GM12878 (cell line): ENCODE results near the gene GNAT1. TPM values are rescaled to one million over a fixed set of nuclear protein-coding genes. Genes with fewer than 3 reads are reported as not detected.

Experiments
- ATAC-seq: fragments of 200-7000 bp; cut with Tn5 transposase; 3 replicates; pipeline ENCODE4 v1.9.1; 2020; ENCODE audit warnings: mild to moderate bottlenecking, moderate library complexity
- BruUV-seq: library from RNA; stranded (reverse); fragments of 400-500 nt; replicated peaks from 2 replicates; lab custom pipeline; 2021; lab: Mats Ljungman, UMichigan
- CTCF ChIA-PET: fragments of 300-600 bp; sonication (Branson Sonifier 250); formaldehyde crosslinking; extraction: SDS; loops from one replicate; lab custom pipeline; 2021; ENCODE audit warnings: inconsistent platforms; lab: Yijun Ruan, JAX
- POLR2A ChIA-PET: fragments of 350-600 bp; formaldehyde crosslinking; extraction: SDS; loops from one replicate; lab custom pipeline; 2021; ENCODE audit warnings: inconsistent platforms; lab: Charles Lee
- RAD21 ChIA-PET: fragments of 300-600 bp; sonication (Branson Sonifier 250); formaldehyde crosslinking; loops from one replicate; lab custom pipeline; 2023; ENCODE audit warnings: antibody characterized with exemption; ENCODE audit not compliant: unreplicated experiment; lab: Charles Lee
- SMC1A ChIA-PET: fragments of 300-600 bp; sonication (Branson Sonifier 250); formaldehyde crosslinking; loops from one replicate; lab custom pipeline; 2023; ENCODE audit not compliant: unreplicated experiment, uncharacterized antibody; lab: Charles Lee
- DNase-seq: peaks from one replicate; pipeline ENCODE4 v3.0.0-alpha.2; 2011; ENCODE audit warnings: low read depth, low spot score
- FAIRE-seq: peaks from 3 replicates; lab custom pipeline; 2011; peaks lifted over from hg19 to GRCh38; lab: Jason Lieb, UNC
- H2AFZ ChIP-seq: 2 replicates; pipeline ENCODE4 v1.6.0; 2011; ENCODE audit warnings: low read depth, low read length, control low read depth; ENCODE audit not compliant: control insufficient read depth
- H3K27ac ChIP-seq: 2 replicates; pipeline ENCODE4 v1.5.1; 2011; ENCODE audit warnings: control low read depth; ENCODE audit not compliant: control insufficient read depth, insufficient read depth
- H3K27me3 ChIP-seq, 2 experiments: replicated peaks in 1 of 2; 2 replicates each; pipeline versions ENCODE4 v1.6.0 to v1.6.1; 2011; ENCODE audit warnings: low read length in 1 of 2; ENCODE audit not compliant: control insufficient read depth in 2 of 2, insufficient read depth in 2 of 2
- H3K36me3 ChIP-seq, 2 experiments: 2 replicates each; pipeline ENCODE4 v1.5.1; 2011; ENCODE audit warnings: low read length in 1 of 2; ENCODE audit not compliant: control insufficient read depth in 2 of 2, insufficient read depth in 2 of 2
- H3K4me1 ChIP-seq: 2 replicates; pipeline ENCODE4 v1.6.1; 2011; ENCODE audit warnings: mild to moderate bottlenecking, low read length, moderate library complexity, mixed read lengths; ENCODE audit not compliant: control insufficient read depth, insufficient read depth
- H3K4me2 ChIP-seq: 2 replicates; pipeline ENCODE4 v1.6.0; 2011; ENCODE audit warnings: control low read depth; ENCODE audit not compliant: control insufficient read depth, insufficient read depth
- H3K4me3 ChIP-seq: fragments of 200-600 bp; sonication (generic); 2 replicates; pipeline ENCODE4 v1.5.1; 2016
- H3K79me2 ChIP-seq: 2 replicates; pipeline ENCODE4 v1.6.0; 2011; ENCODE audit warnings: low read length; ENCODE audit not compliant: control insufficient read depth, insufficient read depth
- H3K9ac ChIP-seq: 2 replicates; pipeline ENCODE4 v1.8.0; 2011; ENCODE audit warnings: low read length, control low read depth, mixed read lengths; ENCODE audit not compliant: control insufficient read depth, insufficient read depth
- H3K9me3 ChIP-seq: replicated peaks from 3 replicates; pipeline ENCODE4 v1.5.1; 2011; ENCODE audit warnings: mild to moderate bottlenecking, low read length; ENCODE audit not compliant: control insufficient read depth, insufficient read depth
- H4K20me1 ChIP-seq: 2 replicates; pipeline ENCODE4 v1.6.0; 2011; ENCODE audit not compliant: control insufficient read depth, insufficient read depth
- ASH2L ChIP-seq: fragments of 300-600, 200-600 bp; sonication (generic); IDR thresholded peaks from 2 replicates; pipeline ENCODE4 v1.6.1; 2017; ENCODE audit warnings: low read depth, mild to moderate bottlenecking, borderline replicate concordance
- BCL11A ChIP-seq: IDR thresholded peaks from 2 replicates; pipeline ENCODE4 v1.6.1; 2011; ENCODE audit warnings: low read depth, low read length
- BMI1 ChIP-seq: fragments of 450-650 bp; IDR thresholded peaks from 2 replicates; pipeline ENCODE4 v1.6.1; 2016; ENCODE audit warnings: mild to moderate bottlenecking, moderate library complexity, borderline replicate concordance
- CREM ChIP-seq: IDR thresholded peaks from 2 replicates; pipeline ENCODE4 v1.6.1; 2014; ENCODE audit warnings: antibody characterized with exemption, low read depth
- EZH2 ChIP-seq: IDR thresholded peaks from 2 replicates; pipeline ENCODE4 v1.6.1; 2012; ENCODE audit warnings: low read depth, mild to moderate bottlenecking, control low read depth, inconsistent platforms, low read length, borderline replicate concordance; ENCODE audit not compliant: control insufficient read depth
- HDGF ChIP-seq: fragments of 450-650 bp; IDR thresholded peaks from 2 replicates; pipeline ENCODE4 v1.6.1; 2016; ENCODE audit warnings: antibody characterized with exemption
- IKZF1 ChIP-seq: fragments of 450-650 bp; conservative IDR thresholded peaks from 2 replicates; pipeline ENCODE4 v1.6.1; 2017; ENCODE audit warnings: antibody characterized with exemption, mild to moderate bottlenecking
- KAT2A ChIP-seq: conservative IDR thresholded peaks from 2 replicates; pipeline ENCODE4 v1.6.1; 2011; ENCODE audit warnings: low read depth, low read length; ENCODE audit not compliant: control insufficient read depth
- MYB ChIP-seq: fragments of 150-350 bp; IDR thresholded peaks from 2 replicates; pipeline ENCODE4 v1.6.1; 2014; ENCODE audit warnings: mild to moderate bottlenecking, low read depth, low read length, borderline replicate concordance
- PAX5 ChIP-seq: IDR thresholded peaks from 2 replicates; pipeline ENCODE4 v1.6.1; 2011; ENCODE audit warnings: low read depth, low read length, borderline replicate concordance
- POLR2AphosphoS5 ChIP-seq: IDR thresholded peaks from 2 replicates; pipeline ENCODE4 v1.6.1; 2011; ENCODE audit warnings: mild to moderate bottlenecking, low read length, inconsistent platforms
- RBBP5 ChIP-seq: fragments of 200-600 bp; sonication (generic); conservative IDR thresholded peaks from 2 replicates; pipeline ENCODE4 v1.6.1; 2016
- SMAD1 ChIP-seq: fragments of 450-650 bp; IDR thresholded peaks from 2 replicates; pipeline ENCODE4 v1.6.1; 2018; ENCODE audit warnings: mild to moderate bottlenecking, low read depth; ENCODE audit not compliant: partially characterized antibody
- SPI1 ChIP-seq: IDR thresholded peaks from 2 replicates; pipeline ENCODE4 v1.6.1; 2011; ENCODE audit warnings: low read depth, mild to moderate bottlenecking, low read length, moderate library complexity, borderline replicate concordance; ENCODE audit not compliant: insufficient read depth
- TBL1XR1 ChIP-seq: IDR thresholded peaks from 2 replicates; pipeline ENCODE4 v1.6.1; 2012; ENCODE audit warnings: low read depth, low read length, improper control_type of control experiment
- ZSCAN29 ChIP-seq: fragments of 450-650 bp; IDR thresholded peaks from 2 replicates; pipeline ENCODE4 v1.6.1; 2017; ENCODE audit warnings: mild to moderate bottlenecking, moderate library complexity
- ZZZ3 ChIP-seq: IDR thresholded peaks from 2 replicates; pipeline ENCODE4 v1.6.1; 2011; ENCODE audit warnings: low read depth; ENCODE audit not compliant: control insufficient read depth, insufficient read length
- WGBS: methylation state at CpG from one replicate; pipeline ENCODE4 v1.1.6; 2016; ENCODE audit warnings: low lambda C conversion rate; ENCODE audit not compliant: insufficient replicate concordance, insufficient coverage; ENCODE audit errors: missing lambda C conversion rate; 5-methylcytosine and 5-hydroxymethylcytosine counted together
- in situ Hi-C: fragments of 300-500 bp; cut with MboI; formaldehyde crosslinking; loops from 9 replicates; pipeline ENCODE4 v1.14.3; 2018; ENCODE audit warnings: mixed read lengths
- intact Hi-C: fragments of 100-400 bp; cut with micrococcal nuclease; formaldehyde crosslinking; loops from one replicate; pipeline ENCODE4 v1.14.2; 2022; ENCODE audit not compliant: unreplicated experiment
- polyA plus RNA-seq, 11 experiments: library from polyadenylated mRNA; depleted of rRNA in 4 of 11; unstranded in 6 of 11; stranded (reverse) in 5 of 11; fragments of >200 nt; fragmentation: Nextera tagmentation in 4 of 11; fragmentation: Illumina TruSeq in 1 of 11; extraction: Ambion mirVana in 4 of 11; extraction: Trizol in 1 of 11; gene quantifications; 1 replicate in 1 of 11; 2 replicates in 10 of 11; pipeline versions ENCODE4 v1.2.1 to v1.2.3, GENCODE V29; 2011 to 2016; ENCODE audit warnings: inconsistent platforms in 2 of 11, missing spikeins in 2 of 11, low read depth in 1 of 11
- total RNA-seq, 4 experiments: library from RNA; depleted of rRNA in 3 of 4; stranded (reverse); fragments of >200 nt in 3 of 4; fragmentation: Illumina TruSeq in 1 of 4; extraction: Trizol in 1 of 4; gene quantifications; 2 replicates each; pipeline versions ENCODE4 v1.2.1 to v1.2.3, GENCODE V29; 2013 to 2021
- TF ChIP-seq, protein P1 (sequence below): fragments of 450-650 bp; IDR thresholded peaks from 2 replicates; pipeline ENCODE4 v1.6.1; 2016; ENCODE audit warnings: mild to moderate bottlenecking
- TF ChIP-seq, protein P2 (sequence below): fragments of 450-650 bp; IDR thresholded peaks from 2 replicates; pipeline ENCODE4 v1.6.1; 2017; ENCODE audit warnings: borderline replicate concordance

Gene GNAT1
- total and polyA plus RNA-seq, 10 of the 15 experiments (the other 5 are each of a cell fraction or from before 2014, with no cell fraction given): not detected

DNA sequence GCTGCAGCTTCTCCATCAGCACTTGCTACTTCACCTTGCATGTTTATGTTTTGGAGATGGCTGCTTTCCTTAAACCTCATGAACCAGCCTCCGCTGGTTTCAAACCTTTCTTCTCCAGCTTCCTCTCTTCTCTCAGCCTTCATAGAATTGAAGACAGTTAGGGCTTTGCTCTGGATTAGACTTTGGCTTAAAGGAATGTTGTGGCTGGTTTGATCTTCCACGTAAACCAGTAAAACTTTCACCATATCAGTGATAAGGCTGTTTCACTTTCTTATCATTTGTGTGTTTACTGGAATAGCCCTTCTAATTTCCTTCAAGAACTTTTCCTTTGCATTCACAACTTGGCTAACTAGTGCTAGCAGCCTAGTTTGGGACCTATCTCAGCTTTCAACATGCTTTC is 11.7 kb upstream of the GNAT1 start:
- H3K27me3 ChIP-seq: no peaks in the 10 kb centered on the region
- H3K9ac ChIP-seq: no peak overlapping the region
- TF ChIP-seq POLR2AphosphoS5: no peak
- no peak for TF ChIP-seq SMAD1
- no peak for TF ChIP-seq ASH2L
- TF ChIP-seq PAX5: no peak
- TF ChIP-seq, protein P1, sequence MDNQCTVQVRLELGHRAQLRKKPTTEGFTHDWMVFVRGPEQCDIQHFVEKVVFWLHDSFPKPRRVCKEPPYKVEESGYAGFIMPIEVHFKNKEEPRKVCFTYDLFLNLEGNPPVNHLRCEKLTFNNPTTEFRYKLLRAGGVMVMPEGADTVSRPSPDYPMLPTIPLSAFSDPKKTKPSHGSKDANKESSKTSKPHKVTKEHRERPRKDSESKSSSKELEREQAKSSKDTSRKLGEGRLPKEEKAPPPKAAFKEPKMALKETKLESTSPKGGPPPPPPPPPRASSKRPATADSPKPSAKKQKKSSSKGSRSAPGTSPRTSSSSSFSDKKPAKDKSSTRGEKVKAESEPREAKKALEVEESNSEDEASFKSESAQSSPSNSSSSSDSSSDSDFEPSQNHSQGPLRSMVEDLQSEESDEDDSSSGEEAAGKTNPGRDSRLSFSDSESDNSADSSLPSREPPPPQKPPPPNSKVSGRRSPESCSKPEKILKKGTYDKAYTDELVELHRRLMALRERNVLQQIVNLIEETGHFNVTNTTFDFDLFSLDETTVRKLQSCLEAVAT: no peak
- no peak for TF ChIP-seq ZSCAN29
- no peak for TF ChIP-seq KAT2A
- no peak for TF ChIP-seq ZZZ3
- no peak for TF ChIP-seq BMI1
- TF ChIP-seq SPI1: no peak
- TF ChIP-seq, protein P2, sequence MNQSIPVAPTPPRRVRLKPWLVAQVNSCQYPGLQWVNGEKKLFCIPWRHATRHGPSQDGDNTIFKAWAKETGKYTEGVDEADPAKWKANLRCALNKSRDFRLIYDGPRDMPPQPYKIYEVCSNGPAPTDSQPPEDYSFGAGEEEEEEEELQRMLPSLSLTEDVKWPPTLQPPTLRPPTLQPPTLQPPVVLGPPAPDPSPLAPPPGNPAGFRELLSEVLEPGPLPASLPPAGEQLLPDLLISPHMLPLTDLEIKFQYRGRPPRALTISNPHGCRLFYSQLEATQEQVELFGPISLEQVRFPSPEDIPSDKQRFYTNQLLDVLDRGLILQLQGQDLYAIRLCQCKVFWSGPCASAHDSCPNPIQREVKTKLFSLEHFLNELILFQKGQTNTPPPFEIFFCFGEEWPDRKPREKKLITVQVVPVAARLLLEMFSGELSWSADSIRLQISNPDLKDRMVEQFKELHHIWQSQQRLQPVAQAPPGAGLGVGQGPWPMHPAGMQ: no peak
- no peak for TF ChIP-seq MYB
- no peak for TF ChIP-seq EZH2
- TF ChIP-seq CREM: no peak
- no peak for TF ChIP-seq TBL1XR1
- no peak for TF ChIP-seq BCL11A
- no peak for TF ChIP-seq RBBP5
- TF ChIP-seq HDGF: no peak
- TF ChIP-seq IKZF1: no peak
- TF ChIP-seq, all 136 proteins: peak for 0
- Histone ChIP-seq H3K4me1 (no peaks in the 10 kb centered on the region), H3K36me3 (no peaks in the 10 kb centered on the region), H3K4me3 (no peak overlapping the region), H2AFZ (no peak overlapping the region), H3K27ac (no peak overlapping the region), H3K4me2 (no peak overlapping the region), H4K20me1 (no peaks in the 10 kb centered on the region), H3K9me3 (no peaks in the 10 kb centered on the region), H3K79me2 (no peaks in the 10 kb centered on the region)
- intact Hi-C loops: no loop called here
- CTCF ChIA-PET: interaction anchor here (1.1 to 1.4 kb wide), 3 partner anchors 12 to 59 kb away, joined by 3 to 5 read pairs (median 4); partner anchors contain the start of gene GNAT1
- no peak for FAIRE-seq
- BruUV-seq: no TSS peak
- SMC1A ChIA-PET: interaction anchor here (1.0 kb wide), 1 partner anchor 35 kb away, joined by 3 read pairs; no protein-coding TSS in a partner anchor
- RAD21 ChIA-PET: no interaction called here
- POLR2A ChIA-PET: interaction anchor here (0.6 kb wide), 1 partner anchor 974 kb away, joined by 3 read pairs; no protein-coding TSS in a partner anchor
- WGBS: 25% methylated on average over 2 of the region's 2 CpGs
- ATAC-seq: no peak
- in situ Hi-C loops: no loop called here
- no peak for DNase-seq
